ENCODE results near the gene LRBA. TPM values are rescaled to one million over a fixed set of nuclear protein-coding genes. Genes with fewer than 3 reads are reported as not detected.

Gene LRBA
- total and polyA plus RNA-seq, 8 donors: 43.3 to 62.5 (median 52.3) TPM

DNA sequence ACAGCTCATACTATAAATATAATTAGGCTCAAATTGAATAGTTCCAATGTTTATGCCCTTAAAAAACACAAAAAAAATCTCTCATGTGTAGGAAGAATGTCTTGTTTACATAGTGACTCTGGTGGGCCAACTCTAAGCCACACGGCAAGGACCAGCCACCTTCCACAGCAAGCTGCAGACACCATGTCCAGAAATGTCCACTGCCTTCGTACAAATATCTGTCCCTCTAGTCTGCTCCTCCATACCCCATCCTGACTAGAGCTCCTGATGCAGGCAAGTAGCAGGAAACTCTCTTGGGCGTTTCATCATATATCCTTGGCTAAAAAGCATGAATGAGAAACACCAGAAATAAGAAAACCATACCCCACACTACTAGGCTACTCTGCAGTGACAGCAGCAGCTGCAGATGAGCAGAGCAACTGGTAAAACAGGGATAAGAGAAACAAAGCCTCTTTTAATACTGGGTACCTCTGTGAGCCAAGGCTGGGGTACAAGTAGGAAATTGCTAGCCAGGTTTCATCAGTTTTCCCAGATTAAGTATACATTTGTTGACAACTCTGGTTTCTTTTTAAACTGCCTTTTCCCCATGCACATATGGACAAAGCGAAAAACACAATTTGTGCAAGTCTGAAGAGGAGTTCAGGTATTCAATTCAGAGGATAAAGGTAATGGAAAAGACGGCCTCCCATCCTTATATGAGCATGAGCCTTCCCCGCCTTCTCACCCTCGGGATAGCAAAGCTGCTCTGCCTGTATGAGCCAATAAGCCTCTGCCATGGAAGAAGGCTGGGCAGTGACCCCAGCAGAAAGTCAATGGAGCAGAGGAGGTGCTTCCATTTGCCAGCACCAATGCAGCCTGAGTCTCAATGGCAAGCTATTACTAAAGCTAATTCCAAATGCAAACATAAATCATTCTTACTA lies 691.4 kb downstream of the LRBA start:
- TF ChIP-seq, protein P1, sequence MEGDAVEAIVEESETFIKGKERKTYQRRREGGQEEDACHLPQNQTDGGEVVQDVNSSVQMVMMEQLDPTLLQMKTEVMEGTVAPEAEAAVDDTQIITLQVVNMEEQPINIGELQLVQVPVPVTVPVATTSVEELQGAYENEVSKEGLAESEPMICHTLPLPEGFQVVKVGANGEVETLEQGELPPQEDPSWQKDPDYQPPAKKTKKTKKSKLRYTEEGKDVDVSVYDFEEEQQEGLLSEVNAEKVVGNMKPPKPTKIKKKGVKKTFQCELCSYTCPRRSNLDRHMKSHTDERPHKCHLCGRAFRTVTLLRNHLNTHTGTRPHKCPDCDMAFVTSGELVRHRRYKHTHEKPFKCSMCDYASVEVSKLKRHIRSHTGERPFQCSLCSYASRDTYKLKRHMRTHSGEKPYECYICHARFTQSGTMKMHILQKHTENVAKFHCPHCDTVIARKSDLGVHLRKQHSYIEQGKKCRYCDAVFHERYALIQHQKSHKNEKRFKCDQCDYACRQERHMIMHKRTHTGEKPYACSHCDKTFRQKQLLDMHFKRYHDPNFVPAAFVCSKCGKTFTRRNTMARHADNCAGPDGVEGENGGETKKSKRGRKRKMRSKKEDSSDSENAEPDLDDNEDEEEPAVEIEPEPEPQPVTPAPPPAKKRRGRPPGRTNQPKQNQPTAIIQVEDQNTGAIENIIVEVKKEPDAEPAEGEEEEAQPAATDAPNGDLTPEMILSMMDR (IDR thresholded peaks at IDR 0.05): no peak
- ATAC-seq (no peak), DNase-seq (peak in 2 of 4 donors; percentile 14 to 16)
- Histone ChIP-seq H3K27ac (no peak overlapping the region), H3K4me1 (no peaks in the 10 kb centered on the region), H3K9me3 (no peaks in the 10 kb centered on the region), H3K4me3 (no peak overlapping the region), H3K36me3 (no peaks in the 10 kb centered on the region), H3K27me3 (no peaks in the 10 kb centered on the region)
- intact Hi-C loops (cut with DNase I): no loop called here

- TF ChIP-seq, protein P1 (IDR thresholded peaks at IDR 0.05): no peak
- intact Hi-C loops (cut with DNase I): no loop called here
- DNase-seq (no peak), ATAC-seq (no peak)
- Histone ChIP-seq H3K9me3 (no peaks in the 10 kb centered on the region), H3K4me1 (no peaks in the 10 kb centered on the region), H3K36me3 (no peaks in the 10 kb centered on the region), H3K27me3 (no peaks in the 10 kb centered on the region), H3K27ac (no peak overlapping the region), H3K4me3 (no peak overlapping the region)
Measured at GRCh38 chr4:150322646-150323045, 692.4 kb downstream of the LRBA start.

DNA sequence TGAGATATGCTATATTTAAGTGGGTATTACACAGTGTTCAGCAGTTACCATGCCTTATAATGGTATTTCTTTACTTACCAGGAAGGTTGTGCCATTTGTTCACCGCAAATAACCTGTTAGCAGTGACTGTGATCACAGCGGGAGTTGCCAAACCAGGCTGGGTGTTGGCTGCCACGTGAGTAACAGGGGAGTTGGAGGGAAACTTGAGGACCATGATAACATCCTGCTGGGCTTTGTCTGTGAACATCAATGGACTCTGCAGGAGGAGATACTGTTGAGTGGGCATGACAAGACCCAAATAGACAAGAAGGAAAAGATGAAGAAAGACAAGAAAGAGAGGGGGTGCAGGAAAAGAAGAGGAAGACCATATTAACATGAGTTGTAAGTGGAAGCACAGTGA lies 694.0 kb downstream of the LRBA start:
- ATAC-seq (no peak), DNase-seq (no peak)
- no peaks in the 10 kb centered on the region for H3K9me3 ChIP-seq
- no peak overlapping the region for H3K4me3 ChIP-seq
- no peaks in the 10 kb centered on the region for H3K27me3 ChIP-seq
- intact Hi-C loops (cut with DNase I): no loop called here
- no peaks in the 10 kb centered on the region for H3K36me3 ChIP-seq
- no peaks in the 10 kb centered on the region for H3K4me1 ChIP-seq
- TF ChIP-seq, protein P1 (IDR thresholded peaks at IDR 0.05): no peak
- no peak overlapping the region for H3K27ac ChIP-seq

DNA sequence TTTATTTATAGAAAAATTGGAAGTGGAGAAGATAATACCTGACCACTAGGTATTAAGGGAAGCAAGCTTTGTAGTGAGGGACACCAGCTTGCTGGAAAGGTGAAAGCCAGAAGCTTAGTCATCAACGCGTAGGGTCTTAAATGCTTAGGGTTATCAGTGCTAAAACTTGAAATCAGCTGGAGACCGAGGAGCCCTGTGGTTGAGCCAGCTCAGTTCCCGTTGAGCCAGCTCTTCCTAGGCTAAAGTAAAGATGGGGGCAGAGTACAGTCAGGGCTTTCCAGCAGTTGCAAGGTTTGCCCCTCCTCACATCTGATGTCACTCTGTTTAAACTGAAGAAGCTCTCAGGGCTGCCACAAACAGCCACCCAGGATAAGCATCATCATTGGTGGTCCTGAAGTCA lies 696.1 kb downstream of the LRBA start:
- DNase-seq (no peak), ATAC-seq (no peak)
- Histone ChIP-seq H3K4me3 (no peak overlapping the region), H3K4me1 (no peaks in the 10 kb centered on the region), H3K27ac (no peak overlapping the region), H3K27me3 (no peaks in the 10 kb centered on the region), H3K36me3 (no peaks in the 10 kb centered on the region), H3K9me3 (no peaks in the 10 kb centered on the region)
- TF ChIP-seq, protein P1 (IDR thresholded peaks at IDR 0.05): no peak
- intact Hi-C loops (cut with DNase I): no loop called here

- TF ChIP-seq, protein P1 (IDR thresholded peaks at IDR 0.05): no peak
- intact Hi-C loops (cut with DNase I): no loop called here
- no peaks in the 10 kb centered on the region for H3K4me1 ChIP-seq
- H3K9me3 ChIP-seq: no peaks in the 10 kb centered on the region
- no peaks in the 10 kb centered on the region for H3K36me3 ChIP-seq
- H3K27ac ChIP-seq: no peak overlapping the region
- ATAC-seq (no peak), DNase-seq (no peak)
- H3K4me3 ChIP-seq: no peak overlapping the region
- no peaks in the 10 kb centered on the region for H3K27me3 ChIP-seq
Measured at GRCh38 chr4:150318527-150318926, 696.6 kb downstream of the LRBA start.
